Panc1 (cell line): Measurements from ENCODE around the gene ABCB6.

ENCODE experiments used
- CTCF ChIP-seq: fragments of 450-650 bp; IDR thresholded peaks from 2 replicates; pipeline ENCODE4 v1.5.1; 2017; ENCODE audit warnings: mild to moderate bottlenecking
- POLR2AphosphoS5 ChIP-seq: IDR thresholded peaks from 2 replicates; pipeline ENCODE4 v1.6.1; 2012; ENCODE audit warnings: mild to moderate bottlenecking, low read depth, low read length, moderate library complexity
- SIN3A ChIP-seq: IDR thresholded peaks from 2 replicates; pipeline ENCODE4 v1.6.1; 2012; ENCODE audit warnings: low read depth, mild to moderate bottlenecking, low read length, moderate library complexity, borderline replicate concordance; ENCODE audit not compliant: insufficient read depth
- TF ChIP-seq, protein P1 (sequence below), 2 experiments: IDR thresholded peaks; 2 replicates each; pipeline ENCODE4 v1.6.1; 2011 to 2012; ENCODE audit warnings: low read depth in 2 of 2, control low read depth in 1 of 2, low read length in 1 of 2, mild to moderate bottlenecking in 1 of 2, moderate library complexity in 1 of 2; ENCODE audit not compliant: insufficient read depth in 1 of 2

- TF ChIP-seq CTCF (no peak), SIN3A (no peak), POLR2AphosphoS5 (no peak)
- TF ChIP-seq, protein P1, sequence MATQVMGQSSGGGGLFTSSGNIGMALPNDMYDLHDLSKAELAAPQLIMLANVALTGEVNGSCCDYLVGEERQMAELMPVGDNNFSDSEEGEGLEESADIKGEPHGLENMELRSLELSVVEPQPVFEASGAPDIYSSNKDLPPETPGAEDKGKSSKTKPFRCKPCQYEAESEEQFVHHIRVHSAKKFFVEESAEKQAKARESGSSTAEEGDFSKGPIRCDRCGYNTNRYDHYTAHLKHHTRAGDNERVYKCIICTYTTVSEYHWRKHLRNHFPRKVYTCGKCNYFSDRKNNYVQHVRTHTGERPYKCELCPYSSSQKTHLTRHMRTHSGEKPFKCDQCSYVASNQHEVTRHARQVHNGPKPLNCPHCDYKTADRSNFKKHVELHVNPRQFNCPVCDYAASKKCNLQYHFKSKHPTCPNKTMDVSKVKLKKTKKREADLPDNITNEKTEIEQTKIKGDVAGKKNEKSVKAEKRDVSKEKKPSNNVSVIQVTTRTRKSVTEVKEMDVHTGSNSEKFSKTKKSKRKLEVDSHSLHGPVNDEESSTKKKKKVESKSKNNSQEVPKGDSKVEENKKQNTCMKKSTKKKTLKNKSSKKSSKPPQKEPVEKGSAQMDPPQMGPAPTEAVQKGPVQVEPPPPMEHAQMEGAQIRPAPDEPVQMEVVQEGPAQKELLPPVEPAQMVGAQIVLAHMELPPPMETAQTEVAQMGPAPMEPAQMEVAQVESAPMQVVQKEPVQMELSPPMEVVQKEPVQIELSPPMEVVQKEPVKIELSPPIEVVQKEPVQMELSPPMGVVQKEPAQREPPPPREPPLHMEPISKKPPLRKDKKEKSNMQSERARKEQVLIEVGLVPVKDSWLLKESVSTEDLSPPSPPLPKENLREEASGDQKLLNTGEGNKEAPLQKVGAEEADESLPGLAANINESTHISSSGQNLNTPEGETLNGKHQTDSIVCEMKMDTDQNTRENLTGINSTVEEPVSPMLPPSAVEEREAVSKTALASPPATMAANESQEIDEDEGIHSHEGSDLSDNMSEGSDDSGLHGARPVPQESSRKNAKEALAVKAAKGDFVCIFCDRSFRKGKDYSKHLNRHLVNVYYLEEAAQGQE (IDR thresholded peaks at IDR 0.05; ENCODE audit: insufficient read depth in 1 of 2, low read depth in 2 of 2, low read length in 1 of 2) = no peak
These were observed 2.2 kb downstream of the ABCB6 start for GRCh38 chr2:219216535-219216915.
